Activated CD4-positive, alpha-beta T cell treated with anti-CD3 and anti-CD28 coated beads, Interleukin-2, Interleukin-6, amounts not matched to agents 100 ng/mL and 50 ng/mL, durations not matched to agents 16 hours and 8 hours (primary cell): Measurements from ENCODE around the gene CCDC38.
"Not testable (repeated sequence)": the region's sequence is repeated elsewhere in the genome, so short reads cannot be mapped to it uniquely, and the experiment has no call there.

Experiments
- DNase-seq: peaks from one replicate; pipeline ENCODE4 v3.0.0-alpha.2; 2020

Gene CCDC38

DNA sequence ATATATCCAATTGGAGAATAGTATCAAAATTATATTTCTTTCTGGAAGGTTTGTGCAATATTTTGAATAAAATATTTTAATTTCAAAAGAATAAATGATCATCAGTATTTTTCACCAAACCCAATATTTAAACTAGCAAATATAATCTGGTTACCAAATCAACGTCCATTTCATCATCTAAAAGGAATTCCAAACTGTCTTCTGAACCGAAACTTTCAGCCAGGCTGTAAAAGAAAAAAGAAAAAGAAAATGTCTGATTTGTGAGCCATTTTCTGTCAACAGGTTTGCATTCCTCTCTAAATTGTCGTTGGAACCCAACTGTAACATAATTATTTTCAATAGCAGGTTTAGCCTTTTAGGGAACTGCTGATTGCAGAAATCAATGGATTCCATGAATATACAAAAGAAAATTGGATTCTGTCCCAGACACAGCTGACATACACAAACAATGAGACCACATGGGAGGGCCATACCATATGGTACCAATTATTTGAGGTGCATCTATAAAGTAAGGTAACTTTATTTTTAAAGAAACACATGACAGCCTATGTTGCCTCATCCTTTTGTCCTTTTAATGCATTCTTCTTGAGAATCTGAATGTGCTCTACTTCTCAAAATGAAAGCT is 61.0 kb downstream of the CCDC38 start:
- DNase-seq: no peak

DNA sequence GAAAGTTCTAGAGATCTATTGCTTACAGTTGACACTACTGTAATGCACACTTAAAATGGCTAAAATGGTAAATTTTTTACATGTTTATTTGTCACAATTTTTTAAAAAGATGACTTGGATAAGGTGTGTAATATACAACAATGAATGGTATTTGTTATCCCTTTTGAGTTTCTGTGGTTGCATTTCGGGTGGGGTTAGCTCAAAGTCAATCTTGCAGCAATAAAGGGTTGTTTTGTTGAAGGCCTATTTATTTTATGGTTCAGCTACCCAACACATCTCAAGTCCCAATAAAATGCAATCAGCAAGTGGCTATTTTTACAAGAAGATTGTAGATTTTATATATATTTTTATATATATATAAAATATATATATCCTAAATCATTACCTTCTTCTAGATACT is 61.5 kb downstream of the CCDC38 start:
- no peak for DNase-seq

DNA sequence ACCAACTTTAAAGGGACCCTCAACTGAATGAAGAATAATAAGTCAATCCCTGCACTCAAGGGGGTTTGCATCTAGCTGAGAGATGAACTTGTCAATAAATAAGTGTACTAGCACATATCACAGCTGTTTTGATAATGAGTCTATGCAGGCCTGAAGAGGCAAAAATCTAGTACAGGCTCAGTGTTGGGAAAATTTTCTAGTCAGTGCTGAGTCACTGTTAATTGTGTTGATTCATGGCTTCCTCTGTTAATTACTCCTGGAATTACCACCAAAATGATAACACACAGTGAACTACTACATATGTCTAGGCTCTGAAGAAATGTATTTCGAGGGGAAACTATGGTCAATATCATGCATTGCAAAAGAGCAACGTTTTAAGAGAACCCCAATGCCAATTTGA is 64.8 kb downstream of the CCDC38 start:
- DNase-seq: no peak

DNA sequence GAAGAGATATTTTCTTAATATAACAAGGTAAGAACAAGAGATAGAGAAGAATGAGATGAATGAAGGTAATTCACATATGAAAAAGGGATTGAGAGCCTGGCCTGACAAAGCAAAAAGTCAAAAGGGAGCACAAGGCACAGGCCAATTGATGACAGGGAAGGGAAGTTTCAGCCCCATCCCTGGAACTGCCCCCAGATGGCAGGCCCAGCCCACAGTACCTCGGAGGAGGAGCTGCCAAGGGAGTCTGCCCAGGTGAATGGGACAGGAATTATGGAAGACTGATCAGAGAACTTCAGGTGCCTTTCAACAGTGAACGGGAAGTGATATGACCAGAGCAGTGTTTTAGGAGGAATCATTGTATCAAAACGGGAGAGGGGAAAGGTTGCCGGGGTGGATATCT is 68.0 kb downstream of the CCDC38 start:
- DNase-seq: no peak

DNA sequence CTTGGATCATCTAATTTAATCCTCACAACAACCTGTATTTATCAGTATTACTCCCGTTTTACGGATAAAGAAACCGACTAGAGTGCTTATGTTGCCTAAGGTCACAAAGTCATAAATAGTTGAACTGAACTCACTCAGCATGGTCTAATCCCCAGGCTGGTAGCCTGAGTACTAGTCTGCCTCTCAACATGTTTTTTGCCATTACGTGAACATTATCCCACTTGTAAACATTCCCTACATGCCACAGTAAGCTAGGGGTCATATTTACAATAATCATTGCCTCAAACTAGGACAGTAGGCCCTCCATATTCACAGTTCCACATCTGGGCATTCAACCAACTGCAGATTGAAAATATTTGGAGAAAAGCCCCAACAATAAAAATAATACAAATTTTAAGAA is 71.5 kb downstream of the CCDC38 start:
- no peak for DNase-seq

DNA sequence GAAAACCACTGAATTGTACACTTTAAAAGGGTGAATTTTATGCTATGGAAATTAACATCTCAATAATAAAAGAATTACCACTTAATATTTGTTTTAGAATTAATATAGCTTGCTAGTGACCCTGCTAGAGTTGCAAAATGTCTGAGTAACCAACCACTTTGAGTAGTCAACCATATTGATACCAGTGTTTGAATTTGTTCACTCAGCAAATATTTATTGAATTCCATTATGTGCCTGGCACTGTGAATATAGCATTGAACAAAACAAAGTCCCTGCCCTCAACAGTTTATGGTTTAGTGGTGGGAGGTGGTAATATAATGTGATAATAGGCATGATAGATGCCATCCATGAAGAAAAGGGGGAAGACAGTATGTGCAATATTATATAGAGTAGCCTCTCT is 79.1 kb downstream of the CCDC38 start:
- no peak for DNase-seq

DNA sequence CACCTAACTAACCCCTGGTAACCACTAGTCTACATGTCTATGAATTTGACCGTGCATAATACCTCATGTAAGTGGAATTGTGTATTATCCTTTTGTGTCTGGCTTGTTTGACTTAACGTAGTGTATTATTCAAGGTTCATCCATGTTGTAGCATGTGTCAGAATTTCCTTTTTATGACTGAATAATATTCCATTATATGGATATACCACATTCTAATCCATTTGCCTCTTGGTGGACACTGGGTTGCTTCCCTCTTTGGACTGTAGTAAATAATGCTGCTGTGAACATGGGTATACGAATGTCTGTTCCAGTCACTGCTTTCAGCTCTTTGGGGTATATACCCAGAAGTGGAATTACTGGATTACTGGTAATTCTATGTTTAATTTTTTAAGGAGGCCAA is 80.4 kb downstream of the CCDC38 start:
- no peak for DNase-seq

DNA sequence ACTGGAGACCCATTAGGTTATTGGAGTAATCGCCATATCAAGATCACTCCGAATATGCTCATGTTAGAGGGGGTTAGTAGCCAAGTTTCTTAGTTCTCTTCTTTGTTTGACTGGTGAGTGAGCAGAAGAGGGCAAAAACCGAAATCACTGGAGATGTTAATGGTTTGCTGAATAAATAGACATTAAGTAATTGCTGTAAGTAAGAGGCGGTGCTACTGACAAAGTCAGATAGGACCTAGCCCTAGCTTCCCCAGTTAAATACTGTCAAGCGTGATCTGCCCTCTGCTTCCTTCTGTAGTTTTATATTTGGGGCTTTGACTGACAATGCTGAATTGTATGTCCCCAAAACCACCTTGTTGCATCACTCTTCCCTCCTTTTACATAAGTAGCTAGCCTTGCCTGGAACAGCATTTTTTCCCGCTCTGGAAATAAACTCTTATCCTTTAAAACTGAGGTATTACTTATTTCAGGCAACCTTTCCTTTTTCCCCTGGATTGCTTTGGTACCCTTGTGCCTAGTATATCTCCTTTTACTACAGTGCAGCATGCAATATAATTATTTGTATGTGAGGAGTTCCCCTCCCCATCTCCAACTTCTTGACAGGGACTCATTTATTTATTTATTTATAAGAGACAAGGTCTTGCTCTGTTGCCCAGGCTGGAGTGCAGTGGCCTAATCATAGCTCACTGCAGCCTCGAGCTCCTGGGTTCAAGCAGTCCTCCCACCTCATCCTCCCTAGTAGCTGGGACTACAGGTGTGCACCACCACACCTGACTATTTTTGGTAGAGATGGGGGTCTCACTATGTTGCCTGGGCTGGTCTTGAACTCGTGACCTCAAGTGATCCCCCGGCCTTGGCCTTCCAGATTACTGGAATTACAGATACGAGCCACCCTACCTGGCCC is 82.2 kb downstream of the CCDC38 start:
- DNase-seq: no peak

DNA sequence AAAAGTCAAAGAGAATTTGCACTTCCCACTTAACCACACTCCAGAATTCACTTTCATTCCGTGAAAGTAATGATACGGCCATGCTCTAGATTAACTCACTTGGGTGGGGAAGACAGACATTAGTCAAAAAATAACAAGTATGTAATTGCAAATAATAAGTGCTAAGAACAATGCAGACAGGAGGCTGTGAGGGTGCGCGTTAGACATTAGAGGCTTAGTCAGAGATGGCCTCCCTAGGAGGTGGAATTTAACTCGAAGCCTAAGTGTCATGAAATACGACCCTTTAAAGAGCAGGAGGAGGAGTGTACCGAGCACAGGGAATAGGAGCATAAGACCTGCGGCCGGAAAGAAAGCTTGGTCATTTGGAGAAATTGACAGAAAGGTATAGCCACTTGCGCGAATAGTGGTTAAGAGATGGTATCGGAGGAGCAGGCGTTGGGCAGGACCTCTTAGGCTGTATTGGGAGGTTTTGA is 83.0 kb downstream of the CCDC38 start:
- DNase-seq: peak; percentile 63

DNA sequence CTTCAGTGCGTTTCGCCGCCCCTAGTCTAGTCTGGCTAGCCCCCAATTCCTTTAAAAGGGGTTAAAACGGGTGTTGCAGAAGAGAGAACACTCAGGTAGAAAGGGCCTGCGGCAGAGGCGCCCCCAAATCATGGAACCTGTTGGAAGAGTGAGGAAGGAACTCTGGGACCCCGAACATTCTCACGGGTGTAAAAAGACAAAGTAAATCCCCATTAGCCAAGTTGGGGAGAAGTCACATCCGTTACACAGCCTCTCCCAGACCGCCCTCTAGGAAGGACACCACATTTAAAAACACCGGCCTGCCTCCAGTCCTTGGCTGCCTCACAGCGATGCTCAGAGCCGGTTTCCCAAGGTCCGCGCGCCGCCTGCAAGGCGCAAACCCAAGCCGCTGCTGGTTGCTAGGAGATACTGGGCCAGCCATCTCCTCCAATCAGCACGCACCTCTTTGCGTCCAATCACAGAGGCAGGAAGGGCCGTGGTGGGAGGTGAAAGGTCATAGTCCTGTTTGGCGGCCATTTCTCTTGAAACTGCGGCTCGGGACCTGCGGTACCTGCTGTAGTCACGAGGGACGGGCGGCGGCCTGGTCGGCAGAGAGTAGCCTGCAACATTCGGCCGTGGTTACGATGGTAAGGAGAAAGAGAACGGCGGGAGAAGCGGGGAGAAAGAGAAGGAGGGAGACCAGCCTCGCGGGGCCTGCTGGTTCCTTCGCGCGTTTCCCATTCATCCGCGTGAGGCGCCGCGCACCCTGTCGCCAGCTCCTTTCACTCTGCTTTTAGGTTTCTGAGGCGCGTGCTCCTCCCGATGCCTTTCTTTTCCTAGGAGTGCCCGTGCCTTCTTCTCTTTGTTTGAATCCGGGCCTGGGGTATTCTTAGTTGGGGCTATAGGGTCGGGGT is 83.7 kb downstream of the CCDC38 start, which contains the start of gene SNRPF:
TSS of gene SNRPF (plus strand) at position 502 of the 893 bp plus-strand sequence. CDS start at position 624, 122 bp downstream.
- peak; percentile 97 for DNase-seq

DNA sequence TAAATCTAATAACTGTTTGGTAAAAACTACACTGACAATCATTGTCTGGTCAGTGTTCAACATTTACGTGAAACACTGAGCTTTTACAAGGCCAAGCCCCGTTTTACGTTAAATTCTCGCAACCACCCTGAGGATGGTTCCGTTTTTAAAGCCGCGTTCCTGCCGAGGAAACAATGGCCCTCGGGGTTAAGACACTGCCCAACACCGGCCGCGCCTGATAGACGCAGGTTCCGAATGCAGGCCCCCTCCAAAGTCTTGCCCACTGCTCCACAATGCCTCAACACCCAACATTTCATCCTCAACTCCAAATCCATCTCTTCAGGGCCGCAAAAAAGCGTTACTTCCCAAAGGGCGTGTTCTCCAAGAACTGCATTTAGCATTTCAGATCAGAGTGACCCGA is 84.6 kb downstream of the CCDC38 start:
- DNase-seq: no peak

DNA sequence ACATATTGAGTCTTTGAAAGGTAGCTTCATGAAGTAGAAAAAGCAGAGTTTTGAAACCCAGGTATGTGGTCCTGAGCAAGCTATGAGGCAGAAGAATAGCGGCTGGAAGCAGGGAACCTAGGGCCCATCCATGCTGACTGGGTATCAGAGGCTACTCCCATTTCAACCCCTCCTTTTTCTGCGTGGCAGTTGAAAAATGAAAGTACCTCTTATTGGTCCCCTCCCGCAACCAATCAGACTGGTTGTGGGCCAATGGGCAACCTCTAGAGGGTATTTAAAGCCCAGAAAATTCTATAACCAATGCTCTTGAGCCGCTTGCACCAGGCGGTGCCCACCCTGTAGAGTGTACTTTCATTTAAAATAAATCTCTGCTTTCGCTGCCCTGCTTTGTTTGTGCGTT is 85.3 kb downstream of the CCDC38 start:
- no peak for DNase-seq

DNA sequence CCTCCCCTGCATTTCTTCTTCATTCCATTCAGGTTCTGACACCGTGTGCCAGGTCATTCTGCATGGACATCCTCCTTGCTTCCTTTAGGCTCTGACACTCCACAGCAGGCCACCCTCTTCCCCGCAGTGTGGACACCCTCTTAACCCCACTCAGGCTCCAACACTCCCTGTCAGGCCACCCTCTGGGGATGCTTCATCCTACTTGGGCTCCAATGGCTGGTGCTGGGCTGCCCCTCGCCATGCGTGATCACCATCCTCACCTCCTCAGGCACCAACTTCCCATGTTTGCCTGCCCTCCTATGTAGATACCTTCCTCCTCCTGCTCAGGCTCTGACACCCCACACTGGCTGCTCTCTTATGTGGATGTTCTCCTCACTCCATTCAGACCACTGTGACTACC is 90.3 kb downstream of the CCDC38 start:
- no peak for DNase-seq

DNA sequence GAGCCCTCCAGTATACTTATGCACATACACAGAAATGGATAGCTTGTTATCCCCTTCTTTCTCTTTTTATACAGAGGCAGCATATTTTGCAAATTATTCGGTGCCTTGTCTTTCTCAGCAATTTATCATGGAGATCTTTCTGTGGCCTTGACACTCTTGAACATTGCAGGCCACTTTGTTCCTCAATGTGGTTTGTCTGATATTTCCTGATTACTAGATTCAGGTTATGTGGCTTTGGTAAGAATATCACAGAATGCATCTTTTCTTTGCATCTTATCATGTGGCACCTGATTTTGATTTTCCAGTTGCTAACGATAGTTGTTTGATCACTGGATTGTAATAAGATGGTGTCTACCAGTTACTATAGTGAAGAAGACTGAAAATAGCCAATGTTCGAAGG is 90.8 kb downstream of the CCDC38 start:
- no peak for DNase-seq

DNA sequence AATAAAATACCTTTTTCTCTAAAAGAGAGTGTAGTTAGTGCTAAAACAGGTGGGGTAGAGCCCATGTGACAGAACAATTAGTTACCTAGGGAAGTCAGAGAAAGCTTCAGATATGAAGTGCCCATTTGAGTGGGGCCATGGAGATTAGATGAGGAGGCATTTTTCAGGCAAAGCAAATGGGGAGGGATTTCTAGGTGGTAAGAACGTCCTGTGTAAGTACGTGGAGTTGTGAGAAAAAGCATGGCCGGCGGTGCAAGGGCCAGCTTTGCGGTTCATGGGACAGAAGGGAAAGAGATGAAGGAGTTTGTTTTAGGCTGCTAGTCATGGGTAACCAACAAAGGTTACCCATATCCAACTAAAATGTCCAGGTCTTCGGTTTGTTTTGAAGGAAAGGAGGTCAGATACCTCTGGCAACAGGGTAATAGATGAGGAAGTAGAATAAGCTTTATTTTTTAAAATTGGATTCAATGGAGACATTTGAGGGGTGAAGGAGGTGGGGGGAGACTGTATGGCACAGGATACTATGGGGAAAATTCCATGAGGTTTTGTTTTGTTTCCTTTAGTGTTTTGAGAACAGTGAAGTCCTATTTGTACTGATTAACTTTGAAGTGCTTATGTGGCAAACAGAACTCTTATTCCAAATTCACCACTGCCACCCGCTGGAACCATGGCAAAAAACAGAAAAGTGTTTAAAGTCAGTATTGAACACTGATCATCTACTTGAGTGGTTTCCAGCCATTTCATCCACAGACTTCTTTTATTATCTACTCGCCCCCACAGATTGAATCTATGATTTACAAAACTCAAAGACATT is 93.6 kb downstream of the CCDC38 start:
- DNase-seq: peak; percentile 20

DNA sequence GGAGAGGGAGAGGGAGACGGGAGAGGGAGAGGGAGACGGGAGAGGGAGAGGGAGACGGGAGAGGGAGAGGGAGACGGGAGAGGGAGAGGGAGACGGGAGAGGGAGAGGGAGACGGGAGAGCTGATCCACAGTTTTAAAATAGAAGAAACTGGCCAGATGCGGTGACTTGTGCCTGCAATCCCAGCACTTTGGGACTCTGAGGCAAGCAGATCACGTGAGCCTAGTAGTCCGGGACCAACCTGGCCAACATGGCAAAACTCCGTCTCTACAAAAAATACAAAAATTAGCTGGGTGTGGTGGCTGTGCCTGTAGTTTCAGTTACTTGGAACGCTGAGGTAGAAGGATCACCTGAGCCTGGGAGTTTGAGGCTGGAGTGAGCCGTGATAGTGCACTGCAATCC is 100.0 kb downstream of the CCDC38 start:
- DNase-seq: not testable (repeated sequence)

DNA sequence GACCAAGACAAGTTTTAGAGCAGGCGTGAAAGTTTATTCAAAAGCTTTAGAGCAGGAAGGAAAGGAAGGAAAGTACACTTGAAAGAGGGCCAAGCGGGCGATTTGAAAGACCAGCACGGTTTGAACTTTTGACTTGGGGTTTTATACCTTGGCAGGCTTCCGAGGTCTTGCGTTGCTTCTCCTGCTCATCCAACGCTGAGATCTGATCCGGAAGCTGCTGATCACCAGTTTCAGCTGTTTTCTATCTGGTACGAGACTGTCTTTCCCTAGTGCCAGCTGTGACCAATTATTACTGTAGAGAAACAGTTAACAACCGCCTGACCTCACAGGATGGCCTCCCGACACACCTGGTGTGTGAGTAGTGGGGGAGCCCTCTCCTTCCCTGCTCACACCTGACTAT is 104.3 kb downstream of the CCDC38 start:
- DNase-seq: no peak

DNA sequence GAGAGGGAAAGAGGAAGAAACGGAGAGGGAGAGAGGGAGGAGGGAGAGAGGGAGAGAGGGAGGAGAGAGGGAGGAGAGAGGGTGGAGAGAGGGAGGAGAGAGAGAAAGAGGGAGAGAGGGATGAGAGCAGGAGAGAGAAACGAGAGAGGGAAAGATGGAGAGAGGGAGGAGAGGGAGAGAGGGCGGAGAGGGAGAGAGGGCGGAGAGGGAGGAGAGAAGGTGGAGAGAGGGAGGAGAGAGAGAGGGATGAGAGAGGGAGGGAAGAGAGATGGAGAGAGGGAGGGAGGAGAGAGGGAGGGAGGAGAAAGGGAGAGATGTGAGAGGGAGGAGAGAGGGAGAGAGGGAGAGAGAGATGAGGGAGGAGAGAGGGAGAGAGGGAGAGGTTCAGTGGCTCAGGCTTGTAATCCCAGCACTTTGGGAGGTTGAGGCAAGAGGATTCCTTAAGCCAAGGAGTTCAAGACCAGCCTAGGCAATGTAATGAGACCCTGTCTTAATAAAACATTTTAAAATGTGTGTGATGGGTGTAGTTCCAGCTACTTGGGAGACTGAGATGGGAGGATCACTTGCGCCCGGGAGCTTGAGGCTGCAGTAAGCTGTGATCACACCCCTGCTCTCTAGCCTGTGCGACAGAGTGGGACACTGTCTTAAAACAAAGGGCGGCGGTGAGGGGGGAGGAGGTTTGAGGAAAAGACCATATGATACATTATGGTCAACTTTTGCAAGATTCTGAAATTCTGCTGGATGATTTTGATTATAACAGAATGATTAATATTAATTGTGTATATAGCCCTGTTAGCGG is 105.0 kb downstream of the CCDC38 start:
- DNase-seq: no peak

DNA sequence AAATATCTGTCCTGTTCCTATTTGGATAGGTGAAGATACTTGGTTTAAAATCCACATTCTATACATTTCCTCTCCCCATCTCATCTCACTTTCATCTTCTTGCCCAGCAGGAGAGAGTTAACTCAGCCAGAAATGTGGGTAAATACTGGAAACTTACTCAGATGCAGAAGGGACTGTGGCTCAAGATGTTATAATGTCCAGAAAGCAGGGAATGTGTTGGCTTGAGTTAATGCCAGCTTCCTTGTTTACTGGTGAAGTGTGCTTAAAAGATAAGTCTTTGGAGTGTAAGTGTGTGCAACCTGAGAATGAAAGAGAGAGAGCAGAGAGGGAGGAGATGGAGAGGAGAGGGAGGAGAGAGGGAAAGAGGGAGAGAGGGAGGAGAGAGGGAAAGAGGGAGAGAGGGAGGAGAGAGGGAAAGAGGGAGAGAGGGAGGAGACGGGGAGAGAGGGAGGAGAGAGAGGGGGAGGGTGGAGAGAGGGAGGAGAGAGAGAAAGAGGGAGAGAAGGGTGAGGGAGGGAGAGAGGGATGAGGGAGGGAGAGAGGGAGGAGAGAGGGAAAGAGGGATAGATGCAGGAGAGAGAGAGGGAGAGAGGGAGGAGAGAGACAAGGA is 105.7 kb downstream of the CCDC38 start:
- DNase-seq: no peak

DNA sequence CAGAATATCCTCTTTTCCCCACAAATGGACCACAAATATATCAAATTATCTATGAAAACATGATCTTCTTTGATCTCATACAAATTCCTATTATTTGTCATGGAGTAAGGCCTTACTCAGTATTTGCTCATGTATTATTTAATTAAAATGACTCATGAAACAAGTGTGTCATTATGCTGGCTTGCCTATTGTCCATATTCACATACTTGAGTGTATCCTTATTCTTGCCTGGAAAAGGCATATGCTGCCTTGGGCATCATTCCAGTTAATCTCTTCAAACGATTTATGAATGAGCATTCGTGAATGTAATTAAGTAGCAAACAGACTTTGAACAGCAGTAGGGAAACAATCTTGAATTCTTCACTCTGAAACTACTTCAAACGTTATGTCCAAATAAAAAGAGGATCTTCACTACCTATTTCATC is 106.2 kb downstream of the CCDC38 start:
- no peak for DNase-seq

DNA sequence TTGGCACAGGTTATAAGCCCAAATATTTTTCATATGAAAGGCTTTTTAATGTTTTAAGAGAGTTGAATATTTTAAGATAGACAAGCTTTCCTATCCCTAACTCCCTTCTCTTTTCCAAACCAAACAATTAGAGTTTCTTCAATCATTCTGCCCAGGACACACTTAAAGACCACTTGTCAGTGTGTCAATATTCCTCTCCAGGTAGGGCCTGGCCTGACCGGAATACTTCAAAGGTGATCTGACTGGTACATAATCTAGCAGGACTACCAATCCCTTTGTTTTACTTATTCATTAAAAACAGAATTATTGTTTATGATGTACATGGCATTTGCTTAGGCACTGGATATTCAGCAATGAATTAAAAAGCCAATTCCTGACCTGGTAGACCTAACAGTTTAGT is 107.8 kb downstream of the CCDC38 start:
- DNase-seq: no peak
